Caki2 (cell line): ENCODE data around the gene RPP40. TPM values are rescaled to one million over a fixed set of nuclear protein-coding genes. Genes with fewer than 3 reads are reported as not detected.
"Not testable (repeated sequence)": the region's sequence is repeated elsewhere in the genome, so short reads cannot be mapped to it uniquely, and the experiment has no call there.

Source experiments
- DNase-seq: peaks from one replicate; pipeline ENCODE4 v3.0.0-alpha.2; 2015; ENCODE audit warnings: low read depth
- in situ Hi-C: cut with HindIII; loops from 2 replicates; pipeline ENCODE4 v1.10.0; 2016; ENCODE audit warnings: low sequenced_read_pairs, low pct_unique_long_range_greater_than_20kb, mixed read lengths
- total RNA-seq: library from RNA; depleted of rRNA; stranded (reverse); fragments of >200 nt; shearing (Covaris generic); gene quantifications from 2 replicates; pipeline ENCODE4 v1.2.3, GENCODE V29; 2014; ENCODE audit warnings: low replicate concordance; rRNA removed

The RPP40 gene
- 24.2 and 41.0 TPM in 2 replicates for total RNA-seq

GRCh38 chr6:5003604-5004372 is at the start of gene RPP40:
Gene RPP40, minus strand, starts transcription at chr6:5004037. Its CDS starts 35 bp downstream, at chr6:5004002.
- DNase-seq, result peak; percentile 96

GRCh38 chr6:5053038-5053437 is 49.2 kb upstream of the RPP40 start:
- in situ Hi-C loops, result no loop called here
- no peak for DNase-seq

More at GRCh38 chr6:5003604-5004372, at the start of gene RPP40:
- in situ Hi-C loops, result no loop called here

GRCh38 chr6:5051394-5051793 is 47.6 kb upstream of the RPP40 start:
- in situ Hi-C loops, result no loop called here
- DNase-seq, result no peak

GRCh38 chr6:5050009-5050408 is 46.2 kb upstream of the RPP40 start:
- in situ Hi-C loops, result no loop called here
- DNase-seq, result no peak

- in situ Hi-C loops, result no loop called here
- DNase-seq, result no peak
Measured at GRCh38 chr6:5046430-5046829, 42.6 kb upstream of the RPP40 start.

GRCh38 chr6:5045416-5045815 is 41.6 kb upstream of the RPP40 start:
- no peak for DNase-seq
- in situ Hi-C loops, result no loop called here

GRCh38 chr6:5044866-5045265 is 41.0 kb upstream of the RPP40 start:
- in situ Hi-C loops, result no loop called here
- no peak for DNase-seq

GRCh38 chr6:5042436-5042835 is 38.6 kb upstream of the RPP40 start:
- DNase-seq, result no peak
- in situ Hi-C loops, result no loop called here

GRCh38 chr6:5041955-5042354 is 38.1 kb upstream of the RPP40 start:
- DNase-seq, result no peak
- in situ Hi-C loops, result no loop called here

- DNase-seq, result peak; percentile 61
- in situ Hi-C loops, result no loop called here
Measured at GRCh38 chr6:5036269-5036668, 32.4 kb upstream of the RPP40 start.

- DNase-seq, result no peak
- in situ Hi-C loops, result no loop called here
Measured at GRCh38 chr6:5034736-5035135, 30.9 kb upstream of the RPP40 start.

GRCh38 chr6:5034328-5034727 is 30.5 kb upstream of the RPP40 start:
- in situ Hi-C loops, result no loop called here
- no peak for DNase-seq

GRCh38 chr6:5033214-5033904 is 29.5 kb upstream of the RPP40 start:
- DNase-seq, in situ Hi-C loops: not testable (repeated sequence)

GRCh38 chr6:5032706-5033105 is 28.9 kb upstream of the RPP40 start:
- in situ Hi-C loops, result not testable (repeated sequence)
- peak; percentile 45 for DNase-seq

- in situ Hi-C loops, result no loop called here
- DNase-seq, result no peak
Measured at GRCh38 chr6:5031150-5031549, 27.3 kb upstream of the RPP40 start.

GRCh38 chr6:5030596-5031136 is 26.8 kb upstream of the RPP40 start:
- peak; percentile 51 for DNase-seq
- in situ Hi-C loops, result no loop called here

GRCh38 chr6:5029609-5030008 is 25.8 kb upstream of the RPP40 start:
- in situ Hi-C loops, result no loop called here
- no peak for DNase-seq

- in situ Hi-C loops, result no loop called here
- DNase-seq, result no peak
Measured at GRCh38 chr6:5028921-5029320, 25.1 kb upstream of the RPP40 start.

- in situ Hi-C loops, result no loop called here
- no peak for DNase-seq
Measured at GRCh38 chr6:5028301-5028700, 24.5 kb upstream of the RPP40 start.
